ENCODE data around the gene CRYM. TPM values are rescaled to one million over a fixed set of nuclear protein-coding genes. Genes with fewer than 3 reads are reported as not detected.

The CRYM gene
- total RNA-seq, 1 donor from 2014 or later = 0.79 TPM

GRCh38 chr16:21222495-21223337 lies 55.4 kb downstream of the CRYM start:
- Histone ChIP-seq H3K27me3 (ENCODE audit: control insufficient read depth, insufficient read depth, low read length) (peaks cover 2% of the 10 kb centered on the region), H3K36me3 (ENCODE audit: control insufficient read depth, insufficient read depth, low read length) (no peaks in the 10 kb centered on the region), H3K4me3 (ENCODE audit: low read depth, low read length) (no peak overlapping the region)
- DNase-seq (ENCODE audit: low read depth) (no peak), FAIRE-seq (no peak)
- TF ChIP-seq CTCF (IDR thresholded peaks at IDR 0.05; ENCODE audit: insufficient read depth, low read length, severe bottlenecking) = no peak

DNA sequence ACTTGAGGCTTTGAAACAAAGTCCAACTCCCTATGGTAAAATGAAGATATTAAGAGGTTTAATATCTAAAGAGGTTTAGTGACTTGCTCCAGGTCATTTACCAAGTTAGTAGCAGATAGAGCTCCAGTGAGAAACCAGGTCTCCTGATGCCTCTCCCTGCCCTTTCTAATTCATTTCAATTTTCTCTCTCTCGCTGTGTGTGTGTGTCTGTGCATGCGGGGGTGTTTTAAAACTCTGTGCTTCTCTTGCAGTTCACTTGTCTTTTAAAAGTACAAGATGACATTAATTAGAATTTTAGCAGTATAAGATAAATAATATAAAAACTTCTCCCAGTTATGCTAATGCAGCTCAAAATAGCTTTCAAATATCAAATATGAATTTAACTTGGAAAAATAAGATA lies 58.5 kb downstream of the CRYM start:
- peaks cover 2% of the 10 kb centered on the region for H3K27me3 ChIP-seq (ENCODE audit: control insufficient read depth, insufficient read depth, low read length)

GRCh38 chr16:21218153-21218552 lies 59.9 kb downstream of the CRYM start:
- Histone ChIP-seq H3K27me3 (ENCODE audit: control insufficient read depth, insufficient read depth, low read length) (no peaks in the 10 kb centered on the region), H3K36me3 (ENCODE audit: control insufficient read depth, insufficient read depth, low read length) (no peaks in the 10 kb centered on the region), H3K4me3 (ENCODE audit: low read depth, low read length) (no peak overlapping the region)
- no peak for TF ChIP-seq CTCF (IDR thresholded peaks at IDR 0.05; ENCODE audit: insufficient read depth, low read length, severe bottlenecking)
- DNase-seq (ENCODE audit: low read depth) = peak; percentile 12
- FAIRE-seq = no peak

More for the DNA sequence above, 58.5 kb downstream of the CRYM start:
- TF ChIP-seq CTCF (IDR thresholded peaks at IDR 0.05; ENCODE audit: insufficient read depth, low read length, severe bottlenecking) = no peak
- DNase-seq (ENCODE audit: low read depth) (no peak), FAIRE-seq (no peak)
- Histone ChIP-seq H3K36me3 (ENCODE audit: control insufficient read depth, insufficient read depth, low read length) (no peaks in the 10 kb centered on the region), H3K4me3 (ENCODE audit: low read depth, low read length) (no peak overlapping the region)

DNA sequence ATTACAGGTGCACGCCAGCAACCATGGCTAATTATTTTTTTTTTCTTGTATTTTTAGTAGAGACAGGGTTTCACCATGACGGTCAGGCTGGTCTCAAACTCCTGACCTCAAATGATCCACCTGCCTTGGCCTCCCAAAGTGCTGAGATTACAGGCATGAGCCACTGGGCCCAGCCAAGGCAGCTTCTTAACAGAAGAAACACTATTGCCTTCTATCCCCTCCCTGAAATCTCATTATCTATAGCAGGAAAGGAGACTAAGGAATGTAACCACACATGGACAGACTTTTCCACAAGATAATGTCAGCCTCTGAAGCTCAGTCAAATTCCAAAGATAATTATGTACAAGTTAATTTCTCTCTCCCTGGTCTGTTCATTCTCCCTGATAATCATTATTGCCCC lies 61.0 kb downstream of the CRYM start:
- no peak for FAIRE-seq
- TF ChIP-seq CTCF (IDR thresholded peaks at IDR 0.05; ENCODE audit: insufficient read depth, low read length, severe bottlenecking) = no peak
- H3K4me3 ChIP-seq (ENCODE audit: low read depth, low read length) = no peak overlapping the region

GRCh38 chr16:21214086-21214485 lies 64.0 kb downstream of the CRYM start:
- FAIRE-seq = no peak
- TF ChIP-seq CTCF (IDR thresholded peaks at IDR 0.05; ENCODE audit: insufficient read depth, low read length, severe bottlenecking) = no peak
- DNase-seq (ENCODE audit: low read depth) = no peak
- Histone ChIP-seq H3K36me3 (ENCODE audit: control insufficient read depth, insufficient read depth, low read length) (no peaks in the 10 kb centered on the region), H3K27me3 (ENCODE audit: control insufficient read depth, insufficient read depth, low read length) (peaks cover 1% of the 10 kb centered on the region), H3K4me3 (ENCODE audit: low read depth, low read length) (no peak overlapping the region)

More for the DNA sequence above, 61.0 kb downstream of the CRYM start:
- Histone ChIP-seq H3K36me3 (ENCODE audit: control insufficient read depth, insufficient read depth, low read length) (no peaks in the 10 kb centered on the region), H3K27me3 (ENCODE audit: control insufficient read depth, insufficient read depth, low read length) (no peaks in the 10 kb centered on the region)
- no peak for DNase-seq (ENCODE audit: low read depth)
